Measurements from ENCODE around the gene CNTN4. TPM values are rescaled to one million over a fixed set of nuclear protein-coding genes. Genes with fewer than 3 reads are reported as not detected.

CNTN4 gene
- total and polyA plus RNA-seq, 2 donors (not counting 3 experiments of a cell fraction or from before 2014, with no cell fraction given), result not detected

DNA sequence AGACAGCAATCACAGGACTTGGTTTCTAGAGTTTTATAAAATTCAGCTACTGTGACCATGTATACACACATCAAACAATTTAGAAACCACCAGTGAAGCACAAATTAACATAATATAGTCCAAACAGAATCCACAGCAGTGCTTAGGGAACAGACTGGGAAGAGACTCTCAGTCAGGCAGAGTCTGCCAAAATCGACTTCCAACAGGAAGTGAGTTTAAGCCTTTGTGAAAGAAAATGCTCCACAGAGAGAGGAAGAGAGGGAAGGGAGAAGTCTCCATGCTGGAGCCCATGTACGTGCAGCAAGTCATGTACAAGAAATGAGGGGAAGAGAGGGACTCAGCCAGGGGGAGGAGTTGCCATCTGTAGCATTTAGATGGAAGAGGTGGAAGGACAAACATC, 838.9 kb downstream of the CNTN4 start:
- DNase-seq (ENCODE audit: low read depth, low spot score) (no peak), FAIRE-seq (no peak)
- dilution Hi-C loops (cut with MboI; ENCODE audit: extremely low pct_ligation_motif_present, low sequenced_read_pairs) (no loop called here), intact Hi-C loops (cut with micrococcal nuclease) (no loop called here)
- Histone ChIP-seq H3K4me1 (ENCODE audit: control insufficient read depth, extremely low read depth, insufficient read depth, low read length) (no peaks in the 10 kb centered on the region), H3K9me3 (replicated peaks; ENCODE audit: control insufficient read depth, insufficient read depth, low read length) (no peaks in the 10 kb centered on the region), H2AFZ (ENCODE audit: low read depth, low read length) (no peak overlapping the region), H3K4me3 (replicated peaks in 1 of 3; ENCODE audit: insufficient read depth in 1 of 3, low read depth in 1 of 3, low read length in 3 of 3) (no peak overlapping the region), H3K4me2 (ENCODE audit: insufficient read depth, low read length) (no peak overlapping the region), H3K79me2 (ENCODE audit: control insufficient read depth, insufficient read depth, low read length) (no peaks in the 10 kb centered on the region), H3K36me3 (ENCODE audit: control insufficient read depth in 2 of 2, extremely low read depth in 1 of 2, insufficient read depth in 2 of 2, low read length in 2 of 2) (no peaks in the 10 kb centered on the region), H3K27ac (ENCODE audit: insufficient read depth, low read depth, low read length) (no peak overlapping the region), H3K27me3 (ENCODE audit: control insufficient read depth in 2 of 2, insufficient read depth in 2 of 2, low read length in 2 of 2) (no peaks in the 10 kb centered on the region), H3K9me1 (replicated peaks; ENCODE audit: control insufficient read depth, extremely low read depth, insufficient read depth, low read length) (no peaks in the 10 kb centered on the region), H4K20me1 (replicated peaks; ENCODE audit: control insufficient read depth, extremely low read depth, insufficient read depth, low read length) (no peaks in the 10 kb centered on the region), H3K9ac (replicated peaks; ENCODE audit: extremely low read depth, insufficient read depth, low read length) (no peak overlapping the region)
- CTCF ChIA-PET, result no interaction called here
- BruUV-seq (replicated peaks), result no TSS peak
- POLR2A ChIA-PET, result no interaction called here
- TF ChIP-seq MYC (IDR thresholded peaks at IDR 0.05; ENCODE audit: low read depth, low read length), result no peak
- TF ChIP-seq POLR2AphosphoS5 (IDR thresholded peaks at IDR 0.05; ENCODE audit: insufficient read depth, low read depth, low read length), result no peak
- TF ChIP-seq JUN (IDR thresholded peaks at IDR 0.05; ENCODE audit: borderline replicate concordance, insufficient read depth, insufficient read length, low read depth), result no peak

DNA sequence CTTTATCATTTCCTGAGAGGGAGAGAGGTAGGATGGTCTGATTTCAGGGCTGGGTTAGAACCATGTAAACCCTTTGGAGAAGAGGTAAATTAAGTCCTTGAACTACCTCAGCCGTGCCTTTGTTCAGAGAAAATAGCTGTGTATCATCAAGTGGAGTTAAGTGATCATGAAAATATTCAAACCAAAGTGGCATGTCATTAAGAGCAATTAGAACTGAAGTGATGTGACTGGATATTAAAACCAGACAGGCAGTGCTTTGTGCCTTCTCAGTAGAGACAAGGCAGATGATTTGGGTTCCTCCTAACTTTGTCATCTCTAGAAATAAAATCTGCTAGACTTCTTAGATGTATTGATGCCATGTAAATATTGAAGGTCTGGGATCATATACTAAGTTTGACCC, 840.0 kb downstream of the CNTN4 start:
- no peaks in the 10 kb centered on the region for H4K20me1 ChIP-seq (replicated peaks; ENCODE audit: control insufficient read depth, extremely low read depth, insufficient read depth, low read length)
- no peaks in the 10 kb centered on the region for H3K9me1 ChIP-seq (replicated peaks; ENCODE audit: control insufficient read depth, extremely low read depth, insufficient read depth, low read length)
- H3K9ac ChIP-seq (replicated peaks; ENCODE audit: extremely low read depth, insufficient read depth, low read length), result no peak overlapping the region
- H3K4me2 ChIP-seq (ENCODE audit: insufficient read depth, low read length), result no peak overlapping the region
- no peak overlapping the region for H3K4me3 ChIP-seq (replicated peaks in 1 of 3; ENCODE audit: insufficient read depth in 1 of 3, low read depth in 1 of 3, low read length in 3 of 3)
- POLR2A ChIA-PET, result no interaction called here
- dilution Hi-C loops (cut with MboI; ENCODE audit: extremely low pct_ligation_motif_present, low sequenced_read_pairs) (no loop called here), intact Hi-C loops (cut with micrococcal nuclease) (no loop called here)
- H3K27ac ChIP-seq (ENCODE audit: insufficient read depth, low read depth, low read length), result no peak overlapping the region
- no peaks in the 10 kb centered on the region for H3K9me3 ChIP-seq (replicated peaks; ENCODE audit: control insufficient read depth, insufficient read depth, low read length)
- H3K36me3 ChIP-seq (ENCODE audit: control insufficient read depth in 2 of 2, extremely low read depth in 1 of 2, insufficient read depth in 2 of 2, low read length in 2 of 2), result no peaks in the 10 kb centered on the region
- BruUV-seq (replicated peaks), result no TSS peak
- H3K4me1 ChIP-seq (ENCODE audit: control insufficient read depth, extremely low read depth, insufficient read depth, low read length), result no peaks in the 10 kb centered on the region
- TF ChIP-seq POLR2A (IDR thresholded peaks at IDR 0.05; ENCODE audit: low read depth, low read length) (no peak), JUN (IDR thresholded peaks at IDR 0.05; ENCODE audit: borderline replicate concordance, insufficient read depth, insufficient read length, low read depth) (no peak), MYC (IDR thresholded peaks at IDR 0.05; ENCODE audit: low read depth, low read length) (no peak), FOS (IDR thresholded peaks at IDR 0.05; ENCODE audit: borderline replicate concordance, insufficient read depth, low read length) (no peak), GATA2 (IDR thresholded peaks at IDR 0.05; ENCODE audit: insufficient read depth, insufficient read length, low read depth, low read length) (no peak), EZH2 (IDR thresholded peaks at IDR 0.05; ENCODE audit: borderline replicate concordance, low read depth, low read length, severe bottlenecking) (no peak), POLR2AphosphoS5 (IDR thresholded peaks at IDR 0.05; ENCODE audit: insufficient read depth, low read depth, low read length) (no peak)
- TF ChIP-seq, protein P1, sequence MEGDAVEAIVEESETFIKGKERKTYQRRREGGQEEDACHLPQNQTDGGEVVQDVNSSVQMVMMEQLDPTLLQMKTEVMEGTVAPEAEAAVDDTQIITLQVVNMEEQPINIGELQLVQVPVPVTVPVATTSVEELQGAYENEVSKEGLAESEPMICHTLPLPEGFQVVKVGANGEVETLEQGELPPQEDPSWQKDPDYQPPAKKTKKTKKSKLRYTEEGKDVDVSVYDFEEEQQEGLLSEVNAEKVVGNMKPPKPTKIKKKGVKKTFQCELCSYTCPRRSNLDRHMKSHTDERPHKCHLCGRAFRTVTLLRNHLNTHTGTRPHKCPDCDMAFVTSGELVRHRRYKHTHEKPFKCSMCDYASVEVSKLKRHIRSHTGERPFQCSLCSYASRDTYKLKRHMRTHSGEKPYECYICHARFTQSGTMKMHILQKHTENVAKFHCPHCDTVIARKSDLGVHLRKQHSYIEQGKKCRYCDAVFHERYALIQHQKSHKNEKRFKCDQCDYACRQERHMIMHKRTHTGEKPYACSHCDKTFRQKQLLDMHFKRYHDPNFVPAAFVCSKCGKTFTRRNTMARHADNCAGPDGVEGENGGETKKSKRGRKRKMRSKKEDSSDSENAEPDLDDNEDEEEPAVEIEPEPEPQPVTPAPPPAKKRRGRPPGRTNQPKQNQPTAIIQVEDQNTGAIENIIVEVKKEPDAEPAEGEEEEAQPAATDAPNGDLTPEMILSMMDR (IDR thresholded peaks at IDR 0.05; ENCODE audit: extremely low read depth in 1 of 2, insufficient read depth in 1 of 2, low read depth in 1 of 2, low read length in 2 of 2), result no peak
- TF ChIP-seq, protein P2, sequence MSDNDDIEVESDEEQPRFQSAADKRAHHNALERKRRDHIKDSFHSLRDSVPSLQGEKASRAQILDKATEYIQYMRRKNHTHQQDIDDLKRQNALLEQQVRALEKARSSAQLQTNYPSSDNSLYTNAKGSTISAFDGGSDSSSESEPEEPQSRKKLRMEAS (IDR thresholded peaks at IDR 0.05; ENCODE audit: insufficient read depth, insufficient read length), result no peak
- CTCF ChIA-PET, result no interaction called here
- no peak overlapping the region for H2AFZ ChIP-seq (ENCODE audit: low read depth, low read length)
- DNase-seq (ENCODE audit: low read depth, low spot score), result no peak
- H3K27me3 ChIP-seq (ENCODE audit: control insufficient read depth in 2 of 2, insufficient read depth in 2 of 2, low read length in 2 of 2), result no peaks in the 10 kb centered on the region
- no peak for FAIRE-seq
- H3K79me2 ChIP-seq (ENCODE audit: control insufficient read depth, insufficient read depth, low read length), result no peaks in the 10 kb centered on the region

All from endothelial cell of umbilical vein (primary cell).